NB4 (cell line): ENCODE results near the gene OLFM1.

Experiments used
- DNase-seq: peaks from one replicate; pipeline ENCODE4 v3.0.0; 2010; ENCODE audit warnings: low read depth
- H3K4me3 ChIP-seq: one replicate; pipeline ENCODE4 v1.5.1; 2011; ENCODE audit warnings: mild to moderate bottlenecking, low read depth, low read length, moderate library complexity
- CTCF ChIP-seq: IDR thresholded peaks from one replicate; pipeline ENCODE4 v1.5.1; 2012; ENCODE audit warnings: low read depth, low read length
- MAX ChIP-seq: IDR thresholded peaks from 2 replicates; pipeline ENCODE4 v1.6.1; 2011; ENCODE audit warnings: low read depth, low read length
- MYC ChIP-seq: IDR thresholded peaks from 2 replicates; pipeline ENCODE4 v1.6.1; 2011; ENCODE audit warnings: low read depth, low read length
- POLR2A ChIP-seq: IDR thresholded peaks from 2 replicates; pipeline ENCODE4 v1.6.1; 2011; ENCODE audit warnings: mild to moderate bottlenecking; ENCODE audit not compliant: insufficient read length; ENCODE audit errors: extremely low read depth

Gene OLFM1

GRCh38 chr9:135144581-135145170 is 57.2 kb downstream of the OLFM1 start:
- DNase-seq = no peak
- TF ChIP-seq MYC (no peak), CTCF (no peak), POLR2A (no peak), MAX (no peak)

GRCh38 chr9:135145312-135145711 is 57.8 kb downstream of the OLFM1 start:
- H3K4me3 ChIP-seq = no peak overlapping the region
- TF ChIP-seq MYC = no peak
- no peak for TF ChIP-seq MAX
- DNase-seq = no peak

More at GRCh38 chr9:135144581-135145170, 57.2 kb downstream of the OLFM1 start:
- H3K4me3 ChIP-seq = no peak overlapping the region

DNA sequence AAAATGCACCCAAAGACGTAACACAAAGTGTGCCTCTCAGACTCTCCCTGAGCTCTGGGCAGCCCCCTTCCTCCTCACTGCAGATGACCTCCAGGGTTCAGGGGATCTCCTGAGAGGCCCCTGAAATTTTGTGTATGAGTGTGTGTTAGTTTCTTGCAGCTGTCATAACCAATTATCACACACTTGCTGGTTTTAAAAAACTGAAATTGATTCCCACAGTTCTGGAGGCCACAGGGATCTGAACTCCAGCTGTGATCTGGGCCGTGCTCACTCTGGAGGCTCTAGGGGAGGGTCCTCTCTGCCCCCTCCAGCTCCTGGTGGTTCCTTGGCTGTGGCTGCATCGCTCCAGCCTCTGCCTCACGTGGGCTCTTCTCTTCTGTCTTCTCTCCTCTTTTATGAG is 58.8 kb downstream of the OLFM1 start:
- TF ChIP-seq MYC (no peak), POLR2A (no peak), MAX (no peak), CTCF (no peak)
- no peak for DNase-seq
- no peak overlapping the region for H3K4me3 ChIP-seq

- TF ChIP-seq MYC (no peak), POLR2A (no peak), CTCF (no peak), MAX (no peak)
- no peak overlapping the region for H3K4me3 ChIP-seq
- DNase-seq = no peak
Measured at GRCh38 chr9:135146766-135147473, 59.5 kb downstream of the OLFM1 start.

GRCh38 chr9:135147474-135147805 is 60.0 kb downstream of the OLFM1 start:
- no peak for DNase-seq
- H3K4me3 ChIP-seq = no peak overlapping the region
- TF ChIP-seq MAX (no peak), POLR2A (no peak), CTCF (no peak)

- no peak for DNase-seq
- H3K4me3 ChIP-seq = no peak overlapping the region
- TF ChIP-seq MAX = no peak
- TF ChIP-seq POLR2A = no peak
- no peak for TF ChIP-seq CTCF
- TF ChIP-seq MYC = no peak
Measured at GRCh38 chr9:135147938-135148337, 60.5 kb downstream of the OLFM1 start.
